DND-41 (cell line): ENCODE data around the gene ST8SIA2.

ENCODE experiments used
- CTCF ChIP-seq: IDR thresholded peaks from 2 replicates; pipeline ENCODE4 v1.5.1; 2012; ENCODE audit warnings: borderline replicate concordance, low read length, moderate library complexity, mild to moderate bottlenecking; ENCODE audit not compliant: poor library complexity, severe bottlenecking; ENCODE audit errors: extremely low read depth
- EZH2 ChIP-seq: IDR thresholded peaks from 3 replicates; pipeline ENCODE4 v1.6.1; 2012; ENCODE audit warnings: borderline replicate concordance, low read depth, mild to moderate bottlenecking, moderate library complexity, low read length, inconsistent platforms; ENCODE audit not compliant: severe bottlenecking

DNA sequence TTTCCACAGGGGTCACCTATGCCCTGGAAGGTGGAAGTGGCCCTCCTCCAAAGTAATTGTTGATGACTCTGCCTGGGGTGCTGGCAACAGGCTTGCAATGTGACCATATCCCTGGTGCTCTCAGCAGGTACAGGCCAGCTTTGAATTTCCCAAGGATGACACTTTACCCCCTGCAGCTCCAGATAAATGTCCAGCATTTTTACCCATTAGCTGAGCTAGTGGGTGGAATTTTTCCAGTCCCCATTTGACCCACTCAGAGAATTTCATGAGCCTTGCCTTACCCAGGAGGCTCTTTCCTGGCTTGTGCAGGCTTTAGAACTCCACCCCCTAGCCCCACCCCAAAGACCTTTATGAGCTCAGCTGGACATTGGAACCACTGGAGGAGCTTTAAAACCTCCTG, 77.6 kb downstream of the ST8SIA2 start:
- TF ChIP-seq CTCF, result no peak
- TF ChIP-seq EZH2, result no peak
